GM19025 (cell line): ENCODE data around the gene PRELID3B.
"Not testable (repeated sequence)": the region's sequence is repeated elsewhere in the genome, so short reads cannot be mapped to it uniquely, and the experiment has no call there.

Experiments
- ATAC-seq: cut with Tn5 transposase; IDR thresholded peaks from one replicate; pipeline ENCODE4 v1.9.1; 2021; ENCODE audit warnings: mild to moderate bottlenecking, low read depth, moderate library complexity; ENCODE audit not compliant: unreplicated experiment

The PRELID3B gene

DNA sequence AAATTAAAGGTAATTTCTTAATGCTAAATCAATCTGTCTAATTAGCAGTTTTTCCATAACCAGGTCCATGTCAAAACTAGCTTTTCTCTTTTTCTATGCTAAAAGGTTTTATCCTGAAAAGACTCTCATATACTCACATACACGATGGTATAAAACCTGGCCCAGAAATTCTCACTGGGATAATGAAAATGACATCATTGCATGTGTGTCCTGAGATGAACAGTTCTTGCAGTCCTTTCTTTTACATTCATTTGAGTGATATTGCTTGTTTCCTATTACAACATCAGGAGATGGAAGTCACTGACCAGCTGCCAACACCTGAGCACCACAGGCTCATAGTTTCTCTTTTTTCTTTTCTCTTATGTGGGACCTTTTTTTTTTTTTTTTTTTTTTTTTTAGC is 7.9 kb upstream of the PRELID3B start:
- no peak for ATAC-seq

DNA sequence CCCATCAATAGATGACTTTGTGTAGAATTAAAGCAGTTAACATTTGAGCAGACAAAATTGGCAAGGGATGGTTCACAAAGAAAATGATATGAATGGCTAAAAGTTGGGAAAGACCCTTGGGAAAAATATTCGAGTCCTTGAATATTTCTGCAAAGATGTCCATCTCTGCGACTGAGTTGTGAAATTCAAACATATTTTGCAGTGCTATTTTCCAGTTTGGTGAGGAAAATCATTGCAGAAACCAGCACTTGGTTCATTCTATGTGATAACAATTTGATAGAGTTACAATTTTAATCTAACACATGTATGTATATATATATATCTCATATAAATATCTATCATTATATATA is 6.1 kb upstream of the PRELID3B start:
- no peak for ATAC-seq

DNA sequence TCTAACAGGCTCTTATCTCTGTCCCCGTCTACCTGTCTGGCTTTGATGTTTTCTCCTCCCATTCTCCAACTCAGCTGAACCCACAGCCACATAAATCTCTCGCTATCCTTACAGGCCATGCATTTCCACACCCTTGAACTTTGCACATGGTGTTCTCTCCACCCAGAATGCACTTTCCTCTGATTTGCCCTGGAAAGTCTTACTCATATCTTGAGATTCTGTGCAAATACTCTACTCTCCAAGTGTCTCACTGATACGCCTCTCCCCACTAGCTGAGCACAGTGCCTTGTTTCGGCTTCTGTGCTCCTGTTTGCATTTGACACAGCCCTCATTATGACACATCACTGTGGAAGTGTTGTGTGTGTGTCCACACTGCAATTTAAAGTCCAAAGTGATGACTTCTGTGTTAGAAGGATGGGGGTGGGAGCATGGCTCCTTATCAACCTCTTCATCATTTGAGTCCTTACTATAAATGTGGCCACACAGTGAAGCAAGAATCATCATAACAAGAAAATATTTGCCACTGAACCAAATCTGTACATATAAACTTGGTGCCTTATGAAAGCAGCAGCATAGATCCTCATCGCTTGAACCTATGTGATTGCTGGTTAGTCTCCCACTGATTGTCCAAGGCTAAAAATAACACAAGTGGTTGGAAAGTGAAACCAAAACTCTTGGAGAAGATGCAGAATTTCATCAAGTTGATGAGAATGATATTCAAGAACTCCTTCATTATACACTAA is 5.5 kb upstream of the PRELID3B start:
- no peak for ATAC-seq

DNA sequence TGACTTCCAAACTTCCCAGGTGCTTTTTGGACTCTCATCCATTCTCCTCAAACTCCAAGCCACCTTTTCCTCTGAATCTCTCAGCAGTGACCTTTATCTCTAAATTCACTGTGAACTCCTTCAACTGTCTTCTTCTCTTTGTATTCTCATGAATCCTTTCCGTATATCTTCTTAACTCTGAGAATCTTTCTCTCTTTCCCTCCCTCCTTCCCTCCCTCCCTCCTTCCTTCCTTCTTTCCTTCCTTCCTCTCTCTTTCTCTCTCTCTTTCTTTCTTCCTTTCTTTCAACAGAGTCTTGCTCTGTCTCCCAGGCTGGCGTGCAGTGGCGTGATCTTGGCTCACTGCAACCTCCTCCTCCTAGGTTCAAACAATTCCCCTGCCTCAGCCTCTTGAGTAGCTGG is 4.3 kb upstream of the PRELID3B start:
- no peak for ATAC-seq

DNA sequence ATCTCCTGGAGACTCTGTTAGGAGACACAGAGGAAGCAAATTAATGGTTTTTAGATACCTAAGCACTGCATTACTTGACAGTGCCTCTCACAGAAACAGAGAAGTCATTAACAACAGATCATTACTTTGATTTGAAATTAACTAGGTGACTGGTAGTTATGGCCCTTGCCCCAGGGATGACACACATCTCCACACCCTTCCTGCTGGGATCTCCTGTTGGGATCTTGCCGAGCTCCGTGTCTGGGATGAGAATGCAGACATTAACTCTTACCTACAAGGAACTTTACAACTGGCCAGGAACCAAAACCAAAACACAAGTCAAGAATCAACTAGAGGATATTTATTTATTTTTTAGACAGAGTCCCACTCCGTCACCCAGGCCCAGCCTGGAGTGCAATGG is 2.2 kb upstream of the PRELID3B start:
- ATAC-seq, result no peak

DNA sequence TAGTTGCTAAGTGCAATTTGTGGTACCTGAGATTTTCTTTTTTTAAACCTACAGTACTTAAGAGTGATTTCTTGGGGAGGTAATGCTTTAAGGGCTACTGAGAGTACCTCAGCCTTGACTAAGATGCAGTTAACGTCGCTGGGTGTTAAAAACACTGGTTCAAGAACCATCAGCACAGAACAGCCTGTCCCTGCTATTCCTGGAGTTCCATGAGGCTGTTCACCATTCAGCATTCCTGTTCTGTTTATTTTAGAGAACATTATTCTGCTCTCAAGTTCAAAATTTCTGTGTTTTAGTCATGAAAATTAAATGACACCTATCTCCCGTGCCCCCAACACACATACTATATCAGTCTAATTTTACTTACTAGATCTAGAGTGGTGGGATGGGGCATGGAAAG is 1.7 kb upstream of the PRELID3B start:
- no peak for ATAC-seq

DNA sequence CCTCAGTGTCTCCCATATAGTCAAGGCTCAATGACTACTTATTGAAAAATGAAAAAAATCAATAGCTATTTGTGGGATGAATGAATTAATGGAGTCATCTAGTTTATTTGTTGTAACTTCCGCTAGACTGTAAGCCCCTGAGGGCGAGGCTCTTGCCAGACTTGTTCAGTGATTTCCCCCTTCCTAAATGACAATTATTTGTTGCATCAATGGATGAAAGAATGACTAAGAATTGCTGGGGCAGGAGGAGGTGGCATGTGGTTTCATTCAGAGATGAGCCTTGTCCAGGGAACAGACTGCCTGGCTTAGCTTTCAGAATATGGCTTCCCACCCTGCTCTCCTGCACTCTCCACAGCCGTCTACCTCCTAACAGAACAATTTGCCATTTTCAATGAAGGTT is 1.1 kb upstream of the PRELID3B start:
- no peak for ATAC-seq

DNA sequence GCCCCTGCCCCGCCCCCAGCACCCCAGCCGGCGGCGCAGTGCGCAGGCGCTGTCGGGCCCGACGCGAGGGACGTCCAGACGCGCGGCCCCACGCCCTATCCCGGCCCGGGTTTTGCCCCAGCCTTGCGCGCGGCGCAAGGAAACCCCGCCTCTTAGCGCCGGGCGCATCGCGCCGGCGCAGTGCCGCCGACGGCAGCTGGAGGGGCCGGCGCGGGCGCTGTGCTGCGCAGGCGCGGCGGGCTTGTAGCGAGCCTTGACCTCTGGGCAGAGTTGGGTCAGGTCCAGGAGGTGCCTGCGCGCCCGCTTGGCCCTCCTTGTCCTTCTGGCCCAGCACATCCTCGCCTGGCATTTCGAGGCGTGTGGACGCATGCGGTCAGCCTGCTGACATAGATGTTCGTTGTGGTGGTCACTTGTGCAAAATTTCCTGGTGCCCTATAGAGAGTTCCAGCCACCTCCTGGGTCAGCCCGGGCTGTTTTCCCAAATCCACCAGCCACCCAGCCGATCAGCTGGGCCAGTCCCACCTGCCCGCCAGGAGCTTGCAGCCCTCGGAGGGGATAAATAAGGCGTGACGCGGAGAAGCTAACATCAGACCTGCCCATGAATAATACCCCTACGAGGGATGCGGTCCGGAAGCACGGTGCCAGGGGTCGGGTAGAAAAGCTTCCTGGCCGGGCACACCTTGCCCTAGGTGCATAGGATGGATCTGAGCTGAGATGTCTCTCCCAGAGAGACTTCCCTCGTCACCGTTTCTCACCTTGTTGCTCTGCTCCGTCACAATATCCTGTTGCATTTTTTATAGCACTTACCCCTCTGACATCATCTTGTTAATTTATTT is 428 bp upstream of the PRELID3B start:
- peak; percentile 93 for ATAC-seq

DNA sequence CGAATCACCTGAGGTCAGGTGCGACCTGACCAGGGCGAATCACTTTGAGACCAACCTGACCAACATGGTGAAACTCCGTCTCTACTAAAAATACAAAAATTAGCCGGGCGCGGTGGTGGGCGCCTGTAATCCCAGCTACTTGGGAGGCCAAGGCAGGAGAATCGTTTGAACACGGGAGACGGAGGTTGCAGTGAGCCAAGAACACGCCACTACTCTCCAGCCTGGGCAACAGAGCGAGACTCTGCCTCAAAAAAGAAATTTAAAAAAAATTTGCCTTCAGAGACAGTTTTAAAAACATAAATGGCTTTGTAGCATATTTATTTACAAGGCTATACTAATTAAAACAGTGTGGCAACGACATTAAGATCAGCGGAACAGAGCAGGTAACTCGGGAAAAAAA is 1.1 kb downstream of the PRELID3B start:
- ATAC-seq, result not testable (repeated sequence)

DNA sequence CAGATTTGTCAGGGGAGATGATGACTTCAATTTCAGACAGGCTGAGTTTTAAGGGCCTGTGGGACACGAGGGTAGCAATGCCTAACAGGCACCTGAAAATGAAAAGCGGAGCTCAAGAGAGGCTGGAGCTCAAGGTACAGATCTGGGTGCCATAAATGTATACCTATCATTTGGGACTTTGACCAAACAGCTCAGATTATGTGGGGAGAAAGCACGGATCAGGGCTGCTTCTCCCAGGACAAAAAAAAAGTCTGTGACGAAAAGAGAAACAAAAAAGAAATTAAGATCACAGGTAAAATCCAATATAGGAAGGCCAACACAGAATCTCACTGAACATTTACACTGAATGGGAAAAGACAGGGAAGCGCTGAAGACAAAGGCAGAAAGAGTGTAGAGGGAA is 1.9 kb downstream of the PRELID3B start:
- no peak for ATAC-seq

DNA sequence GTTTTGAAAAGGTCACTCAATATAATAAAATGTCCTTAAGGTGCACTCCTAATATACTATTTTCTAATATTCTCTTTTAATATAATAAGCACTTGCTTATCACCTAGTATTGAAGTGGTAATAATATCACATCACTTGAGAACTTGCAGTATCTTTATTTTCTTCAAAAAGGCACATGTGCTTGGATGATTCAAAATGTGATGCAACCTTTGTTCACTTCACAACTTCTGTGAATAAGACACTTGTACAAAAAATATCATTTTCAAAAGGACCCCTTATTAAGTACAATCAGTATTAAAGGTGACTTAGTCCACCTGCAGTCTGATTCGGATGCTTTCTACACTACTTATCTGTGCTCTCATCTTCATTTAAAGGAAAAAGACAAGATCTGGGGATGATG is 3.4 kb downstream of the PRELID3B start:
- no peak for ATAC-seq

DNA sequence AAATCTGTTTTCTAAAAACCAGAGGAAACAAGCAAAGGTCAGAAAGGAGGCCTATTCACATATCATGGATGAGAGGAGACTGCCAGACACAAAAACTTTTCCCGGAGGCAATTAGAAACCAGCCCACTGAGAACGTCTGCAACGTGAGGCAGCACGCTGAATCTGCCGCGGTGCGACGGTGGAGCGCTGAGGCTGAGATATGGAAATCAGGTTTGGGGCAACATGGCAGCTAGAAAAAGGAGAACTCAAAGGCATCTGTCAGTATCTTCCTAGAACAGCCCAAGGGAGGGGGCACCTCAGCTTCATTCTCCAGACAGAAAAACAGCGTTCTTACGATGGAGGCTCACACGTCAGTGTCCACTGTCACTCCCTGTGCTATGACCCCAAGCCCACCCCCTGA is 5.2 kb downstream of the PRELID3B start:
- no peak for ATAC-seq

DNA sequence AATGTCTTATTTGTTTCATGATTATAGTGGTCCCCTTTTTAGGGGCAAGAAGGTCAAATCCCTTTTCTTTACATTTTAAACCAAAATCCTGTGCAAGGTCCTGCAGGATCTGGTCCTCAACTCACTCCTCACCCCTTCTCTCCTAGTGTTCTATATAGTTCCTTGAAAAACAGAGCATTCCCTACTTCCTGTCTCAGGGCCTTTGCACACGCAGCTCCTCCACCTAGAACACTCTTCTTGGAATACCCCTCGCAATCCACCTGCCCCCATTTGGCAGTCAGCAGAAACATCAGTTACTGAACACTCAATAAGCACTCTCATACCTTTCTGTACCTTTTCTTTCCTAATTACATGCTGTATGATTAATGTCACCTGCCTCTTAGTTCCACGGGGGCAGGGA is 7.2 kb downstream of the PRELID3B start:
- ATAC-seq, result no peak

DNA sequence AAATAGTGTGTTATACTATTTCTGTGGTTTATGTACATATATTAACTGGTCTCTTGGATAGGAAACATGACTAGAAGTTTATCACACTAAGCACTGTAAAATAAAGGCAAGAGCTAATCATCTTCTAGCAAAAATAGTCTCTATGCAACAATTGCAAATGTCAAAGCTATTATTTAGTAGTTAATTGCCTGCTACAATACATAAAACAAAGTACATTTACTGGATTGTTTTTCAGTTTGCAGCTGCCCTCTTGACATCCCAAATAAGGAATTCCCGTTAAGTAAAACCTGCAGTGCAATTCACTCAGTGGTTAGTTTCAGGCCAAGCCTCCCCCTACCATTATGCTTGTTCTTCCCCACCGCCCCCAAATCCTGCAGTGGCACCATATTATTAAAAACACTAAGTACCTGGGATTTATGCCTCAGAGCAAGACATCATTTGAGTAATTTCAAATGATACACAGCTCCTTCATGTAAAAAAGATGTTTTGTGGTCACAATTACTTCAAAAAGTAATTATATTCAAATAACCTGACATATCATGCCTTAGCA is 8.9 kb downstream of the PRELID3B start:
- no peak for ATAC-seq

DNA sequence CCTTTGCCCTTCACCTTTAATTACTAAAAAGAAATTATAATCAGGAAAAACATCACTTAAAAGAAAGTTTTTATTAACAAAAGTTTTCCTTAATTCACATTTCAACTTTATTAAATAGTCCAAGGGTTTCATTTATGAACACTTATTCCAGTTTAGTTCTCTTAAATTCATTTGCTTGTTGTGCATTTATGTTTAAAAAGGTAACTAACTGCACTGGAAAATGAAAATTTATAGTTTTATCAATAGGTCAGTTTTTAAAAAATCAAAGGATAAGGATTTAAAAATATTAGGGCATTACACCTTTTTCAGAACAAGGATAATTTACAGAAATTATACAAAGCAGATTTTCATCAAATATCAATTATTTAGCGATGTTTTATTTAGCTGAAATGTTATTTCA is 9.5 kb downstream of the PRELID3B start:
- ATAC-seq, result no peak

DNA sequence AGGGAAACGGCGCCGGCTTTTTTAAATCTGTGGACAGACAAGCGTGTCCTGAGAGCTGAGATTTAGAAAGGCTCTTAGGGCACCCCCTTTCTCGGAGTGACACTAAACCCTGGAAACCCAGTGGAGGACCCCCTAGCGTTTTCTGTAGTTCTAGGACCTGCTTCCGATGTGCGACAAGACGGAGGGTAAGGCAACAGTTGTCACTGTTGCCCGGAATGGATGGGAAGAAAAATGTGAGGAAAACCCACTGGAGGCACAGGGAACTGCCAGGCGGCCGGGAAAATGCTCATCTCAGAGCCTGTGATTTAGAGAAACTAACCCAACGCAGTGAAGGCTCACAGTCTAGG is 9.9 kb downstream of the PRELID3B start:
- ATAC-seq, result no peak

DNA sequence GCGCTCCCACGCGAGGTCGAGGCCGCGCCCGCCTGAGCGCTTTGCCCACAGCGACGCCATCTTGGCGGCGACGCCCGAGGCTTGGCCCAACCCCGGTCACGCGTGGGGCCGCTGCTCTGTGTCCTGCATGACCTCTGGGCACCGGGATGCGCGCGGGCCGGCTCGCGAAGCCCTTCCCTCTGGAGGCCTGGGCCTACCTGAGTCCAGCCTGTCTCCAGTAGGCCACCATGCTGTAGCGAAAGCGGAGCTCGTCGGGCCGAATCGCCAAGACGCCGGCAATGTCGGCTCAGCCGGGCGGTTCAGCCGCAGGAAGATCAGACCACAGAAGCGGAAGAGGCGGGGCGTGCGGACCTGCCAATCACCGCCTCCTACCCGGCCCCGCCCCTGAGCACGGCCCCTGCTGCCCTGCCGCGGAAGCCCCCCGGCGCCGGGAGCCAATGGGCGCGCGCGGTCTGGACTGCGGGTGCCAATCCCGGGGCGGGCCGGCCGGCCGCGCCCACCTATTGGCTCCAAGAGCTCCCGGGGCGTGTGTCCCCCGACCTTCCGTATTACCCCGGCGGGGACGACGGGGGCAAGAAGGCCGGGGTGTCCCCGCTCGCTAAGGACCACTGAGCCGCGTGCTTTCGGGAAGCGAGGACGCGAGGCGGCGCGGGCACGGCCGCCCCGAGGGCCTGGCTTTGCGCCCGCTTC is 10.4 kb downstream of the PRELID3B start, which contains the start of gene ATP5F1E:
Gene ATP5F1E (minus strand): TSS at position 313 of the 690 bp plus-strand sequence. CDS start 84 bp downstream, at position 229.
- peak; percentile 95 for ATAC-seq

DNA sequence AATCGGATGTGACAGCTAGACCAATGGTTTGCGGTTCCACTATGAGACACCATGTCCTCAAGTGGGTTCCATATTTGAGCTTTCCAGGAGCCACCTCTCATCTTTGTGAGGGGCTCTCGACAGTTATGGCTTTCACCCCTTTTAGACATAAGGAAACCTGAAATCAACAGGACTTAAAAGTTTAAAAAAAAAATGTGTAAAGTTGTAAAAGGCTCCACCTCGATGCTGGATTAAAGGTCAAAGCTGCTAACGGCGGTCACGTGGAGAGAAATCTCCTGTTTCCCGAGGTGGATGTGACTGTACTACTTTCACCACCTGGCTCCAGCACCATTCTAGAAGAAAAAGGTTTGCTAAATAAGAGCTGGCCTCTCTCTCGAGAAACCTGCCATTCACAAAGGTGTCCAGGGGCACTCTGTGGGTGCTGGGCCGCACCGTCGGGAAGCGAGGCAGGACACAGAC is 11.0 kb downstream of the PRELID3B start:
- ATAC-seq, result no peak

DNA sequence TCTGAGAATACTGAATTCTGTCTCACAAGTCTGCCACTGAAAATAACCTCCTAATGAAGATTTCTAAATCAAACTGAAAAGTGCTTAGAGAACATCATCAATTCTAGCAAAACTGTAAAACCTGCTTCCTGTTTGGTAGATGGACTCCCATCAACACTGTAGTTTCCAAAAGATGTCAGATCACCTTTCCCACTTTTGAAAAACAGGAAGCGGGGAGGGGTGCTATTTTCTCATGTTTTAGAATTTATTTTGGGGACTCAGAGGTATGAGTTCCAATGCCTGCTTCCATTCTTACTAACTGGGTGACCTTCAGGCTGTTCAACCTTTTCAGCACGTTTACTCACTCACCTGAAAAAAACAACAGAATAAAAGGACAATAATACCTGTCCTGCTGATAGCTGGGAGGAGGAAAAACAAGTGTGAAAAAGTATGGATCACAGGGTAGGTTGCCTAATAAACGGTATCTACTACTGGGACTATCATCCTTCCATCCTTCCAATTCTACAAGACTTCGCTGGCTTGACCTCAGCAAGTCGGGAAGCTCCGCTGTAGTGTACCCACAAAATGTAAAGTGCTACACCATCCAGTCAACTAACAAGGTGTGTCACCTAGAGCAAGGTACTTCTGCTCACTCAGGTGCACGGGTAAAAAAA is 11.5 kb downstream of the PRELID3B start:
- no peak for ATAC-seq

DNA sequence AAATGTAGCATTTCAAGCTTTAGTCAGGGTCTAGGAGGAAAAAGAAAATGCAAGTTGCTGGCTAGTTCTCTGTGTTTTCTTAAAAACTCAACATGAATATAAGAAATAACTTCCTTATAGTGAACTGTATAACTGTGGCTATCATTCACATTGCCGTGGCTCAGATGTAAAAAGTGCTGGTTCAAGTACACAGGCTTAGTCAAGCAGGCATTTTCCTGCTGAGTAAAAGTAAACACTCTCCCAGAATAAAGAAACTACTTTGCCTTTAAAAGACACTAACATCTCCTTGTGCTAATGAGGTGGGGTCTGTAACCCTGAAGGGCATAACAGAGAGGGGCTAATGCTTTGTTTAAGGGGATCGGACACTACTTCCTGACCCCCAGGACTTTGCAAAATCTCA is 13.8 kb downstream of the PRELID3B start:
- no peak for ATAC-seq
